ENCODE measurements around the gene WDR4. TPM values are rescaled to one million over a fixed set of nuclear protein-coding genes. Genes with fewer than 3 reads are reported as not detected.

Gene WDR4
- total and polyA plus RNA-seq, 9 of the 15 experiments (the other 6 are each of a cell fraction or from before 2014, with no cell fraction given): 5.4 to 95.4 (median 32.1) TPM

DNA sequence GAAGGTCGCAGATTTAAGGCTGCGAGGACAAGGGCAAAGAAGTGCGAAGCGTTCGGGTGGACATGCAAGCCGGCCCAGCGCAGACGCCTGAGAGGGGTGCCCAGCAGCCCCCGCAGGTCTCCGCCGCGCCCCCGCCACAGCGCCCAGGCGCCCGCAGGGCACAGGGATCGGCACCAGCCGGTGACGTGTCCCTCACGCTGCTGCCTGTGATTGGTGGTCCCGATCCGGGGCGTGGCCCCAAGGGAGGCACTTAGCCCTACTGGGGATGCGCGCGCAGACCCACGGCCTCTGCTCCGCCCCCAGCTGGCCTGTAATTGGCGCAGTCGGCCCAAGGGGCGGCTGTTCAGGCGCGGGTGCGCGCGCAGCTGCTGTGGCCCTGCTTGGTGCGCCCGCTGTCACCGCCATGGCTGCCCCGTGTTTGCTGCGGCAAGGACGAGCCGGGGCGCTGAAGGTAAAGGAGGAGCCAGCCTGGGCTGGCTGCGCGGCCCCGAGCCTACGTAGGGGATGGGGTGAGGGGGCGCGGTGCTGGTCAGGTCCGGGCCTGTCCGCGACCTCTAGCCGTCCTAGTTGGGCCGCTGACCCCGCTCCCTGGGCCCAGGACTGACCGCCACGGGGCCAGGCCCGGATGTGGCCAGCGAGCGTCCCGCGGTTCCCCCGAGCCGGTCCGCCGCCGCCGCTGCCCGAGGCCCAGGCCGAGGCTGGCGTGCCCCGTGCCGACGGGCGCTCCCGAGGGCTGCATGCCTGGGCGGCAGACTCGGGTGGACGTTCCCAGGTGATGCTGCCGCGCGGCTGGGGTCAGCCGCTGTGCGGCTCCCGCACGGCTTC lies 13.8 kb upstream of the WDR4 start, which contains the start of gene NDUFV3 (continued):
- TF ChIP-seq CBFA2T2 (conservative IDR thresholded peaks at IDR 0.05) (no peak), MEIS2 (IDR thresholded peaks at IDR 0.05; ENCODE audit: partially characterized antibody) (peak; percentile 88), FOXA1 (IDR thresholded peaks at IDR 0.05; ENCODE audit: borderline replicate concordance) (no peak), MBD2 (IDR thresholded peaks at IDR 0.05; ENCODE audit: borderline replicate concordance, low read depth) (peak; percentile 83), TCF7 (IDR thresholded peaks at IDR 0.05; ENCODE audit: borderline replicate concordance) (no peak), ZNF316 (IDR thresholded peaks at IDR 0.05) (no peak)
- TF ChIP-seq, protein P1, sequence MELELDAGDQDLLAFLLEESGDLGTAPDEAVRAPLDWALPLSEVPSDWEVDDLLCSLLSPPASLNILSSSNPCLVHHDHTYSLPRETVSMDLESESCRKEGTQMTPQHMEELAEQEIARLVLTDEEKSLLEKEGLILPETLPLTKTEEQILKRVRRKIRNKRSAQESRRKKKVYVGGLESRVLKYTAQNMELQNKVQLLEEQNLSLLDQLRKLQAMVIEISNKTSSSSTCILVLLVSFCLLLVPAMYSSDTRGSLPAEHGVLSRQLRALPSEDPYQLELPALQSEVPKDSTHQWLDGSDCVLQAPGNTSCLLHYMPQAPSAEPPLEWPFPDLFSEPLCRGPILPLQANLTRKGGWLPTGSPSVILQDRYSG (tag; conservative IDR thresholded peaks at IDR 0.05; ENCODE audit: low read depth): no peak; the same call in 1 of the 2 replicates
- TF ChIP-seq, protein P2, sequence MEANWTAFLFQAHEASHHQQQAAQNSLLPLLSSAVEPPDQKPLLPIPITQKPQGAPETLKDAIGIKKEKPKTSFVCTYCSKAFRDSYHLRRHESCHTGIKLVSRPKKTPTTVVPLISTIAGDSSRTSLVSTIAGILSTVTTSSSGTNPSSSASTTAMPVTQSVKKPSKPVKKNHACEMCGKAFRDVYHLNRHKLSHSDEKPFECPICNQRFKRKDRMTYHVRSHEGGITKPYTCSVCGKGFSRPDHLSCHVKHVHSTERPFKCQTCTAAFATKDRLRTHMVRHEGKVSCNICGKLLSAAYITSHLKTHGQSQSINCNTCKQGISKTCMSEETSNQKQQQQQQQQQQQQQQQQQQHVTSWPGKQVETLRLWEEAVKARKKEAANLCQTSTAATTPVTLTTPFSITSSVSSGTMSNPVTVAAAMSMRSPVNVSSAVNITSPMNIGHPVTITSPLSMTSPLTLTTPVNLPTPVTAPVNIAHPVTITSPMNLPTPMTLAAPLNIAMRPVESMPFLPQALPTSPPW (CRISPR knock-in tag; IDR thresholded peaks at IDR 0.05): peak; percentile 82
- TF ChIP-seq, protein P3, sequence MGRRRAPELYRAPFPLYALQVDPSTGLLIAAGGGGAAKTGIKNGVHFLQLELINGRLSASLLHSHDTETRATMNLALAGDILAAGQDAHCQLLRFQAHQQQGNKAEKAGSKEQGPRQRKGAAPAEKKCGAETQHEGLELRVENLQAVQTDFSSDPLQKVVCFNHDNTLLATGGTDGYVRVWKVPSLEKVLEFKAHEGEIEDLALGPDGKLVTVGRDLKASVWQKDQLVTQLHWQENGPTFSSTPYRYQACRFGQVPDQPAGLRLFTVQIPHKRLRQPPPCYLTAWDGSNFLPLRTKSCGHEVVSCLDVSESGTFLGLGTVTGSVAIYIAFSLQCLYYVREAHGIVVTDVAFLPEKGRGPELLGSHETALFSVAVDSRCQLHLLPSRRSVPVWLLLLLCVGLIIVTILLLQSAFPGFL (CRISPR knock-in tag; IDR thresholded peaks at IDR 0.05): no peak; the same call in 1 of the 2 replicates
- TF ChIP-seq, protein P4, sequence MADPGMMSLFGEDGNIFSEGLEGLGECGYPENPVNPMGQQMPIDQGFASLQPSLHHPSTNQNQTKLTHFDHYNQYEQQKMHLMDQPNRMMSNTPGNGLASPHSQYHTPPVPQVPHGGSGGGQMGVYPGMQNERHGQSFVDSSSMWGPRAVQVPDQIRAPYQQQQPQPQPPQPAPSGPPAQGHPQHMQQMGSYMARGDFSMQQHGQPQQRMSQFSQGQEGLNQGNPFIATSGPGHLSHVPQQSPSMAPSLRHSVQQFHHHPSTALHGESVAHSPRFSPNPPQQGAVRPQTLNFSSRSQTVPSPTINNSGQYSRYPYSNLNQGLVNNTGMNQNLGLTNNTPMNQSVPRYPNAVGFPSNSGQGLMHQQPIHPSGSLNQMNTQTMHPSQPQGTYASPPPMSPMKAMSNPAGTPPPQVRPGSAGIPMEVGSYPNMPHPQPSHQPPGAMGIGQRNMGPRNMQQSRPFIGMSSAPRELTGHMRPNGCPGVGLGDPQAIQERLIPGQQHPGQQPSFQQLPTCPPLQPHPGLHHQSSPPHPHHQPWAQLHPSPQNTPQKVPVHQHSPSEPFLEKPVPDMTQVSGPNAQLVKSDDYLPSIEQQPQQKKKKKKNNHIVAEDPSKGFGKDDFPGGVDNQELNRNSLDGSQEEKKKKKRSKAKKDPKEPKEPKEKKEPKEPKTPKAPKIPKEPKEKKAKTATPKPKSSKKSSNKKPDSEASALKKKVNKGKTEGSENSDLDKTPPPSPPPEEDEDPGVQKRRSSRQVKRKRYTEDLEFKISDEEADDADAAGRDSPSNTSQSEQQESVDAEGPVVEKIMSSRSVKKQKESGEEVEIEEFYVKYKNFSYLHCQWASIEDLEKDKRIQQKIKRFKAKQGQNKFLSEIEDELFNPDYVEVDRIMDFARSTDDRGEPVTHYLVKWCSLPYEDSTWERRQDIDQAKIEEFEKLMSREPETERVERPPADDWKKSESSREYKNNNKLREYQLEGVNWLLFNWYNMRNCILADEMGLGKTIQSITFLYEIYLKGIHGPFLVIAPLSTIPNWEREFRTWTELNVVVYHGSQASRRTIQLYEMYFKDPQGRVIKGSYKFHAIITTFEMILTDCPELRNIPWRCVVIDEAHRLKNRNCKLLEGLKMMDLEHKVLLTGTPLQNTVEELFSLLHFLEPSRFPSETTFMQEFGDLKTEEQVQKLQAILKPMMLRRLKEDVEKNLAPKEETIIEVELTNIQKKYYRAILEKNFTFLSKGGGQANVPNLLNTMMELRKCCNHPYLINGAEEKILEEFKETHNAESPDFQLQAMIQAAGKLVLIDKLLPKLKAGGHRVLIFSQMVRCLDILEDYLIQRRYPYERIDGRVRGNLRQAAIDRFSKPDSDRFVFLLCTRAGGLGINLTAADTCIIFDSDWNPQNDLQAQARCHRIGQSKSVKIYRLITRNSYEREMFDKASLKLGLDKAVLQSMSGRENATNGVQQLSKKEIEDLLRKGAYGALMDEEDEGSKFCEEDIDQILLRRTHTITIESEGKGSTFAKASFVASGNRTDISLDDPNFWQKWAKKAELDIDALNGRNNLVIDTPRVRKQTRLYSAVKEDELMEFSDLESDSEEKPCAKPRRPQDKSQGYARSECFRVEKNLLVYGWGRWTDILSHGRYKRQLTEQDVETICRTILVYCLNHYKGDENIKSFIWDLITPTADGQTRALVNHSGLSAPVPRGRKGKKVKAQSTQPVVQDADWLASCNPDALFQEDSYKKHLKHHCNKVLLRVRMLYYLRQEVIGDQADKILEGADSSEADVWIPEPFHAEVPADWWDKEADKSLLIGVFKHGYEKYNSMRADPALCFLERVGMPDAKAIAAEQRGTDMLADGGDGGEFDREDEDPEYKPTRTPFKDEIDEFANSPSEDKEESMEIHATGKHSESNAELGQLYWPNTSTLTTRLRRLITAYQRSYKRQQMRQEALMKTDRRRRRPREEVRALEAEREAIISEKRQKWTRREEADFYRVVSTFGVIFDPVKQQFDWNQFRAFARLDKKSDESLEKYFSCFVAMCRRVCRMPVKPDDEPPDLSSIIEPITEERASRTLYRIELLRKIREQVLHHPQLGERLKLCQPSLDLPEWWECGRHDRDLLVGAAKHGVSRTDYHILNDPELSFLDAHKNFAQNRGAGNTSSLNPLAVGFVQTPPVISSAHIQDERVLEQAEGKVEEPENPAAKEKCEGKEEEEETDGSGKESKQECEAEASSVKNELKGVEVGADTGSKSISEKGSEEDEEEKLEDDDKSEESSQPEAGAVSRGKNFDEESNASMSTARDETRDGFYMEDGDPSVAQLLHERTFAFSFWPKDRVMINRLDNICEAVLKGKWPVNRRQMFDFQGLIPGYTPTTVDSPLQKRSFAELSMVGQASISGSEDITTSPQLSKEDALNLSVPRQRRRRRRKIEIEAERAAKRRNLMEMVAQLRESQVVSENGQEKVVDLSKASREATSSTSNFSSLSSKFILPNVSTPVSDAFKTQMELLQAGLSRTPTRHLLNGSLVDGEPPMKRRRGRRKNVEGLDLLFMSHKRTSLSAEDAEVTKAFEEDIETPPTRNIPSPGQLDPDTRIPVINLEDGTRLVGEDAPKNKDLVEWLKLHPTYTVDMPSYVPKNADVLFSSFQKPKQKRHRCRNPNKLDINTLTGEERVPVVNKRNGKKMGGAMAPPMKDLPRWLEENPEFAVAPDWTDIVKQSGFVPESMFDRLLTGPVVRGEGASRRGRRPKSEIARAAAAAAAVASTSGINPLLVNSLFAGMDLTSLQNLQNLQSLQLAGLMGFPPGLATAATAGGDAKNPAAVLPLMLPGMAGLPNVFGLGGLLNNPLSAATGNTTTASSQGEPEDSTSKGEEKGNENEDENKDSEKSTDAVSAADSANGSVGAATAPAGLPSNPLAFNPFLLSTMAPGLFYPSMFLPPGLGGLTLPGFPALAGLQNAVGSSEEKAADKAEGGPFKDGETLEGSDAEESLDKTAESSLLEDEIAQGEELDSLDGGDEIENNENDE (IDR thresholded peaks at IDR 0.05; ENCODE audit: low read depth, low read length): no peak
- TF ChIP-seq, protein P5, sequence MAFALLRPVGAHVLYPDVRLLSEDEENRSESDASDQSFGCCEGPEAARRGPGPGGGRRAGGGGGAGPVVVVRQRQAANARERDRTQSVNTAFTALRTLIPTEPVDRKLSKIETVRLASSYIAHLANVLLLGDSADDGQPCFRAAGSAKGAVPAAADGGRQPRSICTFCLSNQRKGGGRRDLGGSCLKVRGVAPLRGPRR (CRISPR knock-in tag; IDR thresholded peaks at IDR 0.05): no peak
